ENCODE results near the gene RASSF10. TPM values are rescaled to one million over a fixed set of nuclear protein-coding genes. Genes with fewer than 3 reads are reported as not detected.

Gene RASSF10
- polyA plus RNA-seq, 3 donors: not detected

DNA sequence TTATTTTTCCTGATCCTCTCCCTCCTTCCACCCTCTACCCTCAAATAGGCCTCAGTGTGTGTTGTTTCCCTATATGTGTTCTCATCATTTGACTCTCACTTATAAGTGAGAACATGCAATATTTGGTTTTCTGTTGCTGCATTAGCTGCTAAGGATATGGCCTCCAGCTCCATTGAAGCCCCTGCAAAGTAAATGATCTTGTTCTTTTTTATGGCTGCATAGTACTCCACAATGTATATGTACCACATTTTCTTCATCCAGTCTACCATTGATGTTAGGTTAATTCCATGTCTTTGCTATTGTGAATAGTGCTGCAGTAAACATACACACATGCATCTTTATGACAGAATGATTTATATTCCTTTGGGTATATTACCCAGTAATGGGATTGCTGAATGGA lies 13.3 kb upstream of the RASSF10 start:
- no peak overlapping the region for H3K4me3 ChIP-seq (replicated peaks in 1 of 3; ENCODE audit: low read depth in 2 of 3, low read length in 3 of 3)
- no peaks in the 10 kb centered on the region for H3K9me3 ChIP-seq (replicated peaks in 1 of 2; ENCODE audit: control insufficient read depth in 1 of 2, insufficient read depth in 1 of 2, low read length in 2 of 2)
- Mint-ChIP-seq H3K27me3 (ENCODE audit: low read depth in 3 of 3) (no peaks in the 10 kb centered on the region), H3K27ac (no peak overlapping the region), H3K36me3 (no peaks in the 10 kb centered on the region), H3K4me3 (no peak overlapping the region), H3K4me1 (no peaks in the 10 kb centered on the region), H3K9me3 (peaks cover 0 to 4% (median 0%) of the 10 kb centered on the region in 7 donors)
- no peak overlapping the region for H3K27ac ChIP-seq (ENCODE audit: low read depth in 1 of 2, low read length in 2 of 2)
- no peak for TF ChIP-seq CTCF (IDR thresholded peaks at IDR 0.05)
- no peaks in the 10 kb centered on the region for H3K27me3 ChIP-seq (ENCODE audit: control insufficient read depth in 2 of 2, insufficient read depth in 2 of 2, low read length in 2 of 2)
- no peaks in the 10 kb centered on the region for H4K20me1 ChIP-seq (ENCODE audit: insufficient read depth, low read length)
- no peaks in the 10 kb centered on the region for H3K79me2 ChIP-seq (ENCODE audit: insufficient read depth, low read length)
- no peak for DNase-seq
- no peak overlapping the region for H2AFZ ChIP-seq (ENCODE audit: insufficient read depth, low read depth, low read length, poor library complexity, severe bottlenecking)
- H3K36me3 ChIP-seq (replicated peaks in 1 of 2; ENCODE audit: control insufficient read depth in 1 of 2, insufficient read depth in 2 of 2, low read length in 2 of 2): no peaks in the 10 kb centered on the region
- intact Hi-C loops (cut with micrococcal nuclease): no loop called here
- no peak overlapping the region for H3K4me2 ChIP-seq (replicated peaks; ENCODE audit: extremely low read depth, low read length, poor library complexity, severe bottlenecking)
- no peaks in the 10 kb centered on the region for H3K4me1 ChIP-seq (ENCODE audit: control insufficient read depth in 1 of 2, insufficient read depth in 2 of 2, low read length in 2 of 2)
- no peak overlapping the region for H3K9ac ChIP-seq (ENCODE audit: insufficient read depth, low read length, poor library complexity, severe bottlenecking)

DNA sequence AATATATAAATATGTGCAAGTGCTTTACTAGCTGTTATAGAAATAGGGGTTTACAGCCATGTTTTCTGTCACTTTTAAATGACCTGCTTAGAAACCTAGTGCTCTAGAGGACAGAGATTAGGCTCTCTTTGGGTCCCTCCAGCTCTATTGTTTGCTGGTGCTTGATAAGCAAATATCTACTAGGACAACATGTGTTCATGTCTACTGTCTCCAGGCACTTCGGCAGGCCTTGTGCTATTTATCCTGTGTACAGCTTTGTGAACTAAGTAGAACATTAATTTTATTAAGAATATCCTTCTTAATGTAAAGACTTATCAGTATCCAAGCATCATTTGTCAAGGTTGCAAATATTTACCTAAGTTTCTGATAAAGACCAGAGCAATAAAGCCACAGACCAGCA lies 11.9 kb upstream of the RASSF10 start:
- WGBS (ENCODE audit: insufficient coverage): no CpG with 5 or more reads among the region's 1 CpG
- Histone ChIP-seq H2AFZ (ENCODE audit: insufficient read depth, low read depth, low read length, poor library complexity, severe bottlenecking) (no peak overlapping the region), H3K4me1 (ENCODE audit: control insufficient read depth in 1 of 2, insufficient read depth in 2 of 2, low read length in 2 of 2) (no peaks in the 10 kb centered on the region), H3K4me2 (replicated peaks; ENCODE audit: extremely low read depth, low read length, poor library complexity, severe bottlenecking) (no peak overlapping the region), H3K9ac (ENCODE audit: insufficient read depth, low read length, poor library complexity, severe bottlenecking) (no peak overlapping the region), H3K79me2 (ENCODE audit: insufficient read depth, low read length) (no peaks in the 10 kb centered on the region), H4K20me1 (ENCODE audit: insufficient read depth, low read length) (no peaks in the 10 kb centered on the region), H3K36me3 (replicated peaks in 1 of 2; ENCODE audit: control insufficient read depth in 1 of 2, insufficient read depth in 2 of 2, low read length in 2 of 2) (no peaks in the 10 kb centered on the region), H3K27ac (ENCODE audit: low read depth in 1 of 2, low read length in 2 of 2) (no peak overlapping the region), H3K9me3 (replicated peaks in 1 of 2; ENCODE audit: control insufficient read depth in 1 of 2, insufficient read depth in 1 of 2, low read length in 2 of 2) (no peaks in the 10 kb centered on the region), H3K27me3 (ENCODE audit: control insufficient read depth in 2 of 2, insufficient read depth in 2 of 2, low read length in 2 of 2) (no peaks in the 10 kb centered on the region), H3K4me3 (replicated peaks in 1 of 3; ENCODE audit: low read depth in 2 of 3, low read length in 3 of 3) (no peak overlapping the region)
- intact Hi-C loops (cut with micrococcal nuclease): no loop called here
- Mint-ChIP-seq H3K4me3 (no peak overlapping the region), H3K27ac (no peak overlapping the region), H3K36me3 (no peaks in the 10 kb centered on the region), H3K9me3 (peaks cover 0 to 4% (median 0%) of the 10 kb centered on the region in 7 donors), H3K27me3 (ENCODE audit: low read depth in 3 of 3) (no peaks in the 10 kb centered on the region), H3K4me1 (no peaks in the 10 kb centered on the region)
- DNase-seq: no peak
- TF ChIP-seq CTCF (IDR thresholded peaks at IDR 0.05): no peak
